ENCODE measurements around the gene GALNTL6.

Gene GALNTL6

DNA sequence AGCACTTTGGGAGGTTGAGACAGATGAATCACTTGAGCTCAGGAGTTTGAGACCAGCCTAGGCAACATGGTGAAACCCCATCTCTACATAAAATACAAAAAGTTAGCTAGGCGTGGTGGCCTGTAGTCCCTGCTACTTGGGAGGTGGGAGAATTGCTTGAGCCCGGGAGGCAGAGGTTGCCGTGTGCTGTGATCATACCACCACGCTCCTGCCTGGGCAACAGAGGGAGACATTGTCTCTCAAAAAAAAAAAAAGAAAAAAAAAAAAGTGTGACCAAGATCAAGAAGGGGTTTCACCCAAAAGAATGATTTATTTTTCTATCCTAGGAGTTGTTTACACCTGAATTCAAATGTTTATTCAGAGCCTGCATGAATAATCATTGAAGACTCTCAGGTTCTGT is 783.0 kb downstream of the GALNTL6 start:
- DNase-seq, result no peak

DNA sequence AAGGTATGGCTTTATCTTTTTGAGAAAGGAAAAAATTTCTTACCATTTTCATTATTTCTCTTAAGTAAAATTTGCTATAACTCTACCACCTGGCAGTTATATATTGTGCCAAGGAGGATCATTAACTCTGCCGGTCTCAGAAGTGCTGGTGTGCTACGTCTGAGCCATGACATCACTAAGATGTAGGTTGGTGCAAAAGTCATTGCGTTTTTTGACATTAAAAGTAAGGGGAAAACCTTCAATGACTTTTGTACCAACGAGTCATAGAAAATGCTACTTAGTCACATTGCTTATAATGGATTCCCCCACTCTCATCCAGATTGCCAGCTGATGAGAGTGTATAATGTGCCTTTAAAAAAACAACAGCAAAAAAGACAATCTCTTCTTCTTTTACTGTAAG is 786.4 kb downstream of the GALNTL6 start:
- DNase-seq, result no peak

DNA sequence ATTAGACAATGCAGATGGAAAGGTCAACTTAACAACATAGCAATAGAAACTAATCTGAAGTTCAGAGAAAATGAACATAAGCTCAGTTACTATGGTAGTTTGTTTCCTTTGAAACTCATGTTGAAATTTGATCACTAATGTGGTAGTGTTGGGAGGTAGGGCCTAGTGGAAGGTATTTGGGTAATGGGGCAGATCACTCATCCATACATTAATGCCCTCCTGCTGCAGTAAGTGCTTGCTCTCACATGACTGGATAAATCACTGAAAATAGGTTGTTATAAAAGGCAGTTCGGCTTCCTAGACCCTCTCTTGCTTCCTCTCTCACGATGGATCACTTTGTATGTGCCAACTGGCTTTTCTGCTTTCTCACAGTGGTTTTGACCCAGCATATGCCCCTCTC is 788.0 kb downstream of the GALNTL6 start:
- DNase-seq, result no peak

DNA sequence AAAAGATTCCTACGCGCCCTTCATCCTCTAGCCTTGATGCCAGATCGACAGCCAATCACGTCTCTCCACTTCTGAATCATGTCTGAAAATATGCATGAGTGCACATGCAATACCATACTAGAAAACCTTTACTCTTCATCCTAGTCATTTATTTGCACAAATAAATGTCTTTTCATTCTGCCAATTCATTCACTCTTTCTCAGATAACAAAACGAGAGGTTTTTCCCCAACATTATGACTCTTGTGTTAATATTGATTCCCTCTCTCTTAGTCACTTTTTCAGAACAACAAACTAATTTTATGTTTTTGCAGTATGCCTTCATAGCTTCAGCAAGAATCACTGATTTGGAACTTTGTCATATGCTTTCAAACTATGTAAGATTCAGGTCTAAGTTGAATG is 806.0 kb downstream of the GALNTL6 start:
- no peak for DNase-seq

DNA sequence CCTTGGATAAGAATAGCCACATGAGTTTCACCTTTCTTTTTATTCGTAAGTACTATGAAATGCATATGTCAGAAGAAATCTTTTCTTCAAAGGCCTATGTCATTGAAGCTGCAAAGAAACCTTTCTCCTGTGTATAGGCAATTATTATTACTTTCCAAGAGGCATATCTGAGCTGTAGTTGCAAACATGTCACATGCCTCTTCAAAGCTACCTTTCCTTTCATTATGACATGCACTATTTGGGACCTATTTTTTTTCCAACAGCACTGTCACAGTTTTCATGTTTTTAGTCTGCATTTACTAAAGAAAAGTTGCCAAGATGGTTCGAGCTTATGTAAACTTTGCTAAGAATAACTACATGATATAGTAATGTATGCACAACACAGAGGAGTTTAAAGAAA is 806.6 kb downstream of the GALNTL6 start:
- no peak for DNase-seq

DNA sequence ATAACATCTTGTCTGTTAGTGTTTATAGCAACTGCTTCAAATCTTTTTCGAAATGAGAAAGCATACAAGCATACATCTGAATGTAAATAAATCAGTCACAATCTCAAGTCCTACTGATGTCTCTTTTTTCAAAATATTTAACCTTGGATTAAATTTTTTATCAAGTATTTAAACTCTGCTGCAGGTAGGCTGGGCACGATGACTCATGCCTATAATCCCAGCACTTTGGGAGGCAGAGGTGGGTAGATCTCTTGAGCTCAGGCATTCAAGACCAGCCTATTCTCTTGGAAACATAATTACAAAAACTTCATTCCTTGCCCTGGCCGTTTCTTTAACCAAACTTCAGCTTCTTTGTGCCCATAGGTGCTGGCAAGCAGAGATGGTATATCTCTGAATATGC is 815.1 kb downstream of the GALNTL6 start:
- DNase-seq, result no peak

DNA sequence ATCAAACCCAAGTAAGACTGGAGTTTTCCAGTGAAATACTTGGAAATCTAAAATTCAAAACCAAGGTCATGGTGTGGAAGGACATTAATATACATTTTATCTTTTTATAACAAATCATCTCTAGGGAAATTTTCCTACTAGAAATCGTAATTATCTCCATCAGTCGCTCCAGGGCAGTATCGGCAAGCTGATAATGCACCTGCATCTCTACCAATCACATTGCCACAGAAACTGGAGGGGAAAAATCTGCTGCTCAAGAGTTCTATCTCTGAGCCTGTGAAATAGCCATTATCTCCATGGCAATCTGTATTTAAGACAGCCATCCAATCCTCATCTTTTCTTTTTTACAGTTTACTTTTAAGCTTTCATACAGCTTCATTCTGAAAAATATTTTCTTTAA is 817.1 kb downstream of the GALNTL6 start:
- DNase-seq, result no peak

DNA sequence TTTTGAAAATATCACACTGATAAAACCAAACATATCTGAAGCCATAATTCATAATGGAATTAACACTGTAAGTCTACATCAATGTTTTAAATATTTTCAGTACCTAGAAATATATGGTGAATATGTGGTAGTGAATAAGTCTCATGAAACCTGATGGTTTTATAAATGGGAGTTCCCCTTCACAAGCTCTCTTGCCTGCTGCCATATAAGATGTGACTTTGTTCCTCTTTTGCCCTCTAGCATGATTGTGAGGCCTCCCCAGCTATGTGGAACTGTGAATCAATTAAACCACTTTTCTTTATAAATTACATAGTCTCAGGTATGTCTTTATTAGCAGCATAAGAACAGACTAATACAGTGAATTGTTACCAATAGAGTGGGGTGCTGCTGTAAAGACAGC is 818.6 kb downstream of the GALNTL6 start:
- DNase-seq, result no peak

DNA sequence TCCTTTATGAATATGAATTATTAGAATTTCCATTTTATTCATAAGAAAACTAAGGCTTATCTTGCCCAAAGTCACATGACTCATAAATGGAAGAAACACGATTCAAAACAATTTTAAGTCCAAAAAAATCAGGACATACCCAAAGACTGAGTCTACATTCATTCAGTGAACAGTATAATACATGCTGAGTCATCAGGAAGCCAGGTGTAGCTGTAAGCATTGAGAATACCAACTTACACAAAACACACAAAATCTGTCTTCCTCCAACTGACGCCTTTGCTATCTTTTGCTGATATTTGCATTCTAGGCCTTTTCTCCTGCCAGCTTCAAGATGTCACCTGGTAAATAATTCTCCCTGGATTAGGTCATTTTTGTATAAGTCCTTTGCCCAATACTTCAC is 835.3 kb downstream of the GALNTL6 start:
- no peak for DNase-seq

DNA sequence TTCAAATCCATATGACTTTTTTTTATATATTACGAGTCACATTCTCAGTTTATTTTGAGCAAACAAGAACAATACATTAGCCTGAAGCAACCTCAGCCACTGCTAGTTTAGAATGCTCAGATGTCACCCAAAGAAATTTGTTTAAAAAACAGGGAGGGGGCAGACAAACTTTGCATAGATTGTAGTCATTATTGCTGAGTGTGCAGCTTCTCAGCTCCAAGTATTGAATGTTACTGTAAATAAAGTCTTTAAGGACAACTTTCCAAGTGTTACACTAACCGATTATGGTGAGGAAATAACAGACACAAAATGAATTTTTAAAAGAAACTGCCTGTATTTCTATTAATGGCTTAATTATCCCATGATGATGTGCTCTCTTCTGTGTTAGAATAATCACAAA is 835.9 kb downstream of the GALNTL6 start:
- DNase-seq, result no peak

DNA sequence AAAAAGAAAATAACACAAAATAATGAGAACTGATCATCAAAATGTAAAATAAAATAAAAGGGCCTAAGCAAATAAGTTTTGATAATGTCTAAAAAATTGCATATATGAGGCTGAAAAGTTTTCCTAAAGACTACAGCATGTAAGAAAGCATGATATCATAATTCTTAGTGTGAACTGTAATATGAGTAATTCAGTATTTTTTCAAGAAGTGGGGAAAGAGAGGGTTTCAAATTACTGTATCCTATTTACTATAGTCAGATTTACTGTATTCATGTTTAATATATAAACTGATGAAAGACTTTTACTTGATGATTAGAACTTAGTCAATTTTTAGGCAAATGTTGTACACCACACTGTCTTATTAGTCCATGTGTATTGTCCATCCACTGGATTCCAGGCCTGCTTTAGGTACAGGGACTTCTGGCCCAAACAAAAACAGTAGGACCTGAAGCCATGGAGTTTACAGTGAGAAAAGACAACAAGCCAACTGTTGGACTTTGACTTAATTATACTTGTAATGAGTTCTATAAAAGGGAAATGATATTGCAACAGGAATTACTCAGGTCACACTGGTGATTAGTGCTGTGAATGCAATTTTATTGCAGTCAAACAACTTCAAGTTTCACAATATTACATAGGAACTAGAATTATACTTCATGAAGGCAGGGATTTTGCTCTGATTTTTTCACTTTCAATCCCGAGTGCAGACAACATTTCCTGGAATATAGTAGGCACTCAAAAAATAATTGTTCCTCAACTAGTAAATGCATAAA is 837.7 kb downstream of the GALNTL6 start:
- DNase-seq, result no peak

DNA sequence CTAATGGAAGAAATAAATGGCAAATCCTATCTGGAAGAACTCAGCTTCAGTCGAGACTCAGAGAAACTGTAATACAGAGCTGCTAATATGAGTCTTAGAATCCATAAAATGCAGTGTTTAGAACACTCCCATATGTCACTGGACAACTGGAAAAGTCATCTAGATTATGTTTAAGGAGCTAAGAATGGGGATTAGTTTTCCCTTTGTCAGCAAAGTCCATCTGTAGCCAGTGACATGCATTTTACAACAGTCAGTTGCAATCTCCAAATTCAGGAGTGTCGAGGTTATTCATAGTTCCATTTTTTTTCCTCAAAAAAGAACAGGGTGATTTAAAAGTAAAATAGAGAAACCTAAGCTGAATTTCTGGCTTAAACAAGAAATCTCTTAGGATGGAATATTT is 838.8 kb downstream of the GALNTL6 start:
- DNase-seq, result no peak

DNA sequence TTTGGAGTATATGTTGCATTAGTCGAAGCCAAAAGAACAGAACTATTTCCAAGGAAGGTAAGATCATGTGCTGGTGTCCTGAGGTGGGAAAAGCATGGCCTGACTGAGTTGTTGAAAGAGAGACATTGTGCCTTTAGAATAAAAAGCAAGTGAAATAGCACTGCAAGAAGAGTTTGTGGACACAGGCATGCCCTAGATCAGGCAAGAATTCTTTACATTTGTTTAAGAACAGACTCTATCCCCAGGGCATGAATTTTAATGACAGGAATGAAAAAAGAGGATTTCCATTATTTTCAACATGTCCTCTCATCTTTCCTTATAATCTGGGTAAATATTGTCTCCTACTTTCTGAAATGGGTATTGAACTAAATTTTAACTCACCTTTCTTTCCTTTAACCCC is 839.2 kb downstream of the GALNTL6 start:
- DNase-seq, result no peak

DNA sequence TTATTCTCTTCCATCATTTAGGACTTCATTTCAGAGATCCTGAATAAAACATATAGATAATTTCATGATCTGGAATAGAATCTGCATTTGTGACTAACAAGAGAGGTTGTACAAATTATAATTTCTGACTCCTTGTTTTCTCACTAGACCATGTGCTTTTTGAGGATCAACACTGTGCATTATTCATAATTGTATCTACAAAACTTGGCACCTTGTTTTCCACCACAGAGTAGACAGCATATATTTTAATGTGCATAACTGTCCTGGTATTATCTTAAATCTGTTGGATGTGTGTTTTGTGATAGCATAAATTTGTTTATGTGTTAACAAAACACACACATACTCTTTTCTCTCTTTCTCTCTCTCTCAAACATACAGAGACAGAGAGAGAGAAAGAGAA is 840.5 kb downstream of the GALNTL6 start:
- no peak for DNase-seq

DNA sequence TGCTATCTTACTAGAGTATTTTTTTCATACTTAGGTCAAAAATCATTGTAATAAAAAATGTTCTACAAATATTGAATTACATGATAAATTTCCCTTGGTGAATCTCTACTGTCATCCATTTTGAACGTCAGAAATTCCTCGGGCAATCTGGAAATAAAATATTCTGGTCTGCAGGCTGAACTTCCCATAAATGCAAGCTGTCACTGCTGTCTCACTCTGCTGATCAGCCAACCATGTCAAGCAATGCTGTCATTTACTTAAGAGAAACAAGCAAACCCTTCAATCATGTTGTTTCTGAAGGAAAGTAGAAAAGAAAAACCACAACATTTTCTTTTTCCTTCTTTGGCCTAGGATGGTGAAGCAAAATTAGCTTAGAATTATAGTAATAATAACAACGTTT is 841.3 kb downstream of the GALNTL6 start:
- no peak for DNase-seq

DNA sequence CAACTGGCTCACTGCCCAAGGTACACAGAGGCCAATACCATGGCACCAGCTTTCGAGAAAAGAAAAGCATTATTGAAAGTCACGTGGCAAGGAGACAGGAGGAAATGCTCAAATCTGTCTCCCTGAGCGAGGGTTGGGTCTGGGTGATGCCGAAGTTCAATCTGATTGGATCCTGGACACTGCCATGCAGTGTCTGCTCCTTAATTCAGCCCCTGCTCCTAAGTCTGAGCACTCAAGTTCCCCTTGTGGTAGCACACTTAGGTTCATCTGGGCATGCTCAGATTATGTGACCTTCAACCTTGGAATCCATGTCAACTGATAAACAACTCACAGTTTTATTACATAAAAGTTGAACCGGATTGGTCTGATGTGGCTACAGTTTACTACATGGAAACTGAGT is 842.9 kb downstream of the GALNTL6 start:
- no peak for DNase-seq

DNA sequence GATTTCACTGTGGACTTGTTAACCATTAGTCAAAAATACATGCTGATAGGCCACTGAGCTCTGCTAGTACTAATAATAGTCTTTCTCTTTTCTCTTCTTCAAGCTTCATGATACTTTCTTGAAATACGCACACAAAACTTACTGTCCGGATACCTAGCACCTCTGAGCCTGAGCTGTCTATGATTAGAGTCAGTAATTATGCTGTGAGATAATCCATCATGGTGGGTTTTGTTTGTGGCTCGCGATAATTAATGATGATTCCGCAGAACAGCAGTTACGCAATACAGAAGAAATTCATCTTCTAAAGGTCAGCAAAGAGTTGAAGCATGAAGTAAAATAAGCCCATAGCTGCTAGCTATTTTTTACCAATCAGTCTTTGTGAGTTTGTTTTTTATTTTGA is 843.9 kb downstream of the GALNTL6 start:
- DNase-seq, result no peak

DNA sequence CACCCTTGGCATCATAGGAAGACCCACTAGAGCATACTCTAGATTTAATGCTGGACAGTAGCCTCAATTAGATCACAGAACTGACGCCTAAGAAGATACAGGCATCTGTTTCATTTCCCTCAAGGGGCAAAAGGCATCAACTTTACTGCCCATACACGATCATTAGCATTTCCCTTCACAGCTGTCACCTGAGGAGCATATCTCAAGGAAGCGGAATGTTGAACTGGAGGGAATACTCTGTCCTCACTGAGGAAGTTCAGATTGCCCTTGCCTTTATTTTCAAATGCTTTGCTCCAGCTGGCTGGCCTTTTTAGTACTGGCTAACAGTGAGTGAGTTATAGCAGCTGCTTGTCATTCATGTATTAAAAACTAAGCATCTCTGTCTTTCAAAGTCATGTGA is 847.0 kb downstream of the GALNTL6 start:
- DNase-seq, result no peak

DNA sequence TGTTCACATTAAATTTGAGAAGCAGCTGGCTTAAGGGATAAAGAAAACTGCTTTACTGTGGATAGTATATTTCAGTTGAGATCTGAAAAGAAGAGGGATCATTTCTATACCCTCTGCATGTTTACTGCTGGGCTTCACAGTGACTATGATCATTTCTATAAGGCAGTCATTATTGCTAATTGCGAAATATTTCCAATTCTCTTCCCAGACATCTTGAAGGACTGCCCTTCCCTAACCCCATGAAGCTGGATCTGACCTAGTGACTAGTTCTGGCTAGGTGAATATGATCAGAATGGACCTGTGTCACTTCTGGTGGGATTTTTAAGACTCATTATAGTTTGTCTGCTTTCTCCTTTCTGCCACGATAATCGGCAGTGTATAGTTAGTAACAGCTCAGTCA is 848.9 kb downstream of the GALNTL6 start:
- DNase-seq, result no peak

DNA sequence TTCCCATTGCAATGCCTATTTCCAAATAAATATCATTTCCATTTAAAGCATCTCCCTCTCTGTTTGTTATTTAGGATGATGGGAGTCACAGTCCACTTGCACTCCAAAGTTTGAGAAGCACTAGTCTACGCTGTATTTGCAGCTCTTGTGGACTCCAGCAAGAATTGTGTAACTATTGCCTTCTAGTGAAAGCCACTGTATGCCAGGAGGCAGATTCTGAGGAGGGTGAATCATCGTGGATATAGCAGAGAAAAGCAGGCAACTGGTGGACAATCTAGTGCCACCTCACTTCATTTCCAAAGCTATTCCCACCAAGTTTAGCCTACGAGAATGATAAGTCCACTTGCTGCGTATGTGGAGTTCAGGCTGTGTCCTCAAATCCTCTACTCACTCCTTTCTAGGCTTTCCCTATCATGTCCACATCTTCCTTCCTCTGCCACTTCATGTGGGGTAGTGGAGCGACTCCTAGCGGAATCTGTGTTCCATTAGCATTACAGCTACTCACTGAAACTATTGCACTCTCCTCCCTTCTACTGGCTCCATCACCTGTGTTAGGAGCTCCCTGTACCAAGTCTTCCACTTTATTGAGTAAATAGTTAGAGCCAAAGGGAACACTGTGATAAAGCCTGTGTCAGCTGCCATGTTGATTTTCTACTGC is 853.6 kb downstream of the GALNTL6 start:
- no peak for DNase-seq

DNA sequence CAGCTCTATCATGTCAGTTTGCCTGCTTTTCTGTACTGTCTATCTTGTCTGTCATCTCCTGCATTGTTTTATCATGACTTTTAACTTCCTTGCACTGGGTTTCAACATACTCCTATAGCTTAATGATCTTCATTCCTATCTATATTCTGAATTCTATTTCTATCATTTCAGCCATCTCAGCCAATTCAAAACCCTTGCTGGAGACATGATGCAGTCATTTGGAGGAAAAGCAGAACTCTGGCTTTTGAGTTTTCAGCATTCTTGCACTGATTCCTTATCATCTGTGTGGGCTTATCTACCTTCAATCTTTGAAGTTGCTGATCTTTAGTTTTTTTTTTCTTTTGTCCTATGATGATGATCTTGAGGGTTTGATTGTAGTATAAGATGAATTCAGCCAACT is 861.6 kb downstream of the GALNTL6 start:
- DNase-seq, result no peak

DNA sequence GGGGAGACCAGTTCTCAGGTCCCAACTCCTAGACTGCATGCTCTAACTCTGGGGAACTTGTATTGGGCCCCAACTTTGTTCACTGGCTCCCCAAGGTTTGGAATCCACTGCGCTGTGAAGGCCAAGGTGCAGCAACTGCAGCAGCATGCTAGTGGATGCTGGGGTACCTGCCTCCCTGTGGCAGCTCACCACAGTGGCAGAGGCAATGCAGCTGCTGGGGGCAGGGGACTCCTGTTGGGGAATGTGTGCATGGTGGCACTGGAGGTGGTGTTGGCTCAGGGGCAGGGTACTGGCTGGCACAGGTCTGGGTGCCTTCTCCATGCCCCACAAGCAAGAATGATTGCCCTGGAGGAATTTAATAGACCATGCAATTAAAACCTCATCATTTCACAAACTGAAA is 862.0 kb downstream of the GALNTL6 start:
- DNase-seq, result no peak

DNA sequence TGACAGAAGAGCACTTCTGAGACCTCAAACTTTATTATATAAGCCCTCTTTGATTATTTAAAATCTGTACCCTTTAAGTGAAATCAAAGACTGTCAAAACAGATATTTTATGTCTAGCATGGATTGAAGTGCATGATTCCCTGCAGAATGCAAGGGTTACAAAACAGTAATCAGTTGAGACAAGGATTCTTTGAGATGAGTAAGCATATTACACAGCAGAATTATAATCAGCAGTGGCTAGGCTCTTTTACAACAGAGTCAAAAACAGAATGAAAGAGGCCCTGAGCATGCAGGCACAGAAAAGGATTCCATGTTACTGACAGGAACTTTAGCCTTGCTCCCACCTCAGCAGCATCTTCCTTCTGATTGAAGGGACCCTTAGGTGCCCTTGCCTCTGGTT is 867.5 kb downstream of the GALNTL6 start:
- no peak for DNase-seq

DNA sequence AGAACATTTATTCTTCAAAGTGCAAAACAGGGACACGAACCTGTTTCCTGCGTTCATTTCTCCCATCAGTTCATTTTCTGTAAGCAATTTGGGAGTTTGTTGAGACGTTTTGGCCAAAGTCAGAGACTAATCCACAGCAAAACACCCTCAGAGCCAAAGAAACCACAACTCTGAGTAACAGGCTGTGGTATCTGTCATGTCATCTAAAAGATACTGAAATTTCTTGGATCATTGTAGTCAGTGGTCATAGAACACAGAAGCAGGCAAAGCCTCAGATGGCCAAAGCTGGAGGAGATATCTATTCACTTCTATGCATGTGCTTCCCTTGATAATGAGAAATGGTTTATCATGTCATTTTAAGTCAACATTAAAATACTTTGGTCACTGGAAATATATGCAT is 869.8 kb downstream of the GALNTL6 start:
- no peak for DNase-seq

DNA sequence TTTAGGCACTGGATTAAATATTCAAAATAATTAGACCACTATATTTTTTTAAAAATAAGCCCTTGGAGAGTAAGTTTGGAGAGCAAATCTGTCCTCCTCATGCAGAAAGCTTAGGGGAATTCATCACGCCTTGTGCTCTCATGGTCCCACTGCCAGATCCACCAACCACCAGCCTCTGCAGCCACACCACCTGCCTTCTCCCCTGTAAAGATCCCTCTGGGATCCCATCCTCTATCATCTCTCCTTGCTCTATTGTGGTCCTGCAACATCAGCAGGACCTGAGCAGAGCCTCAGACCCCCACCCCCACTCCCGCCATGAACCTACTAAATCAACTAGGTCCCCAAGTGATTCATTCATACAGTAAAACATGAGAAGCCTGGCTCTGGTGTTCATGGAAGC is 872.8 kb downstream of the GALNTL6 start:
- DNase-seq, result no peak

Data from activated gamma-delta T cell (primary cell).